GM18507 (cell line): Measurements from ENCODE around the gene KRTAP9-3.
A peak's percentile ranks its signal among the peaks of the same experiment; 100 is the strongest.
"Not testable (repeated sequence)": the region's sequence is repeated elsewhere in the genome, so short reads cannot be mapped to it uniquely, and the experiment has no call there.

Experiments used
- DNase-seq: peaks from one replicate; pipeline ENCODE4 v3.0.0; 2011; ENCODE audit warnings: low read depth; ENCODE audit not compliant: insufficient read length; ENCODE audit errors: extremely low spot score
- FAIRE-seq: peaks from 2 replicates; lab custom pipeline; 2011; peaks lifted over from hg19 to GRCh38; lab: Jason Lieb, UNC

KRTAP9-3 gene, protein sequence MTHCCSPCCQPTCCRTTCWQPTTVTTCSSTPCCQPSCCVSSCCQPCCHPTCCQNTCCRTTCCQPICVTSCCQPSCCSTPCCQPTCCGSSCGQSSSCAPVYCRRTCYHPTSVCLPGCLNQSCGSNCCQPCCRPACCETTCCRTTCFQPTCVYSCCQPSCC

DNA sequence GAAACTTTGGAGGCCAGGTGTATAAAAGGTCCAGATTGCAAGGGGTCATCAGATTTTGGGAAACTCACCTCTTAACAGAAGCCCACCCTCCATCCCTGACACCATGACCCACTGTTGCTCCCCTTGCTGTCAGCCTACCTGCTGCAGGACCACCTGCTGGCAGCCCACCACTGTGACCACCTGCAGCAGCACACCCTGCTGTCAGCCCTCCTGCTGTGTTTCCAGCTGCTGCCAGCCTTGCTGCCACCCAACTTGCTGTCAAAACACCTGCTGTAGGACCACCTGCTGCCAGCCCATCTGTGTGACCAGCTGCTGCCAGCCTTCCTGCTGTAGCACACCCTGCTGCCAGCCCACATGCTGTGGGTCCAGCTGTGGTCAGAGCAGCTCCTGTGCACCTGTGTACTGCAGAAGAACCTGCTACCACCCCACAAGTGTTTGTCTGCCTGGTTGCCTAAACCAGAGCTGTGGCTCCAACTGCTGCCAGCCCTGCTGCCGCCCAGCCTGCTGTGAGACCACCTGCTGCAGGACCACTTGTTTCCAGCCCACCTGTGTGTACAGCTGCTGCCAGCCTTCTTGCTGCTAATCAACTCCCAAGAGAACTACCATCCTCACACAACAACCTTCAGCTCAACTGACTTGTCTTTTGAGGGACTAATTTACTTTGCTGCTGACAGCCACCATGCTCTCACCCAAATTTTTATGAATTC lies at the start of gene KRTAP9-3:
TSS of gene KRTAP9-3 (plus strand) at position 51 of the 707 bp plus-strand sequence. CDS start at position 104, 53 bp downstream.
- not testable (repeated sequence) for DNase-seq, FAIRE-seq

DNA sequence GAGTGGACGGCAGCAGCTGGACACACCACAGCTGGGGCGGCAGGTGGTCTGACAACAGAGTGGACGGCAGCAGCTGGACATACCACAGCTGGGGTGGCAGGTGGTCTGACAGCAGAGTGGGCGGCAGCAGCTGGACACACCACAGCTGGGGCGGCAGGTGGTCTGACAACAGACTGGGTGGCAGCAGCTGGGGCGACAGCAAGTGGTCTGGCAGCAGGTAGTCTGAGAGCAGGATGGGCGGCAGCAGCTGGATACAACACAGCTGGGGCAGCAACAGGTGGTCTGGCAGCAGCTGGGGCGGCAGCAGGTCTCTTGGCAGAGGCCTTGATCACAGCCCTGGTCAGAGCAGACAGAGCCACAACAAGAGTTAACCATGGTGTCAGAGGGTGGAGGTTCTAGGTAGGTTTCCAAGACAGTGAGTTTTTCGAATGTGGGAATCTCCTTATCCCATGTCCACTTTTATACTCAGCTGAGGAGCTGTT lies 47.7 kb upstream of the KRTAP9-3 start, which contains the start of gene KRTAP4-1:
TSS of gene KRTAP4-1 (minus strand) at position 432 of the 482 bp plus-strand sequence. CDS start at position 375, 57 bp downstream.
- FAIRE-seq (no peak), DNase-seq (no peak)

DNA sequence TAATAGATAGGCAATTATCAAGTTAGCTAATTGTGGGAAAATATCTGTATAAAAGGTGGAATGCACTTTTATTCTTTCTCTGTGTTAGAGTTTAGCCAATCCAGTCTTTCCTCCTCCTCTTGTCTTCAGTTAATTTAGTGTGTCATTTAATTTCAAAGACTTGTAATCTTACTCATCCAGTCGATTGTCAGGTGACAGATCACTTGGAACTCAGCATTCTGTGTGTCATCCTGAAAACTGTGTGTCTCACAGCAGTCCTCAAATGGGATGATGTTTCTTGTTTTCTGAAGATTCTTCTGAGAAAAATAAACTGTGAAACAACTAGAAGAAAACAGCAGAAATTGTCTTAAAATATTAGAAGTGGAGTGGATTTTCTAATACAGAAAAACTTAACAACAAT lies 47.2 kb upstream of the KRTAP9-3 start:
- DNase-seq (no peak), FAIRE-seq (no peak)

DNA sequence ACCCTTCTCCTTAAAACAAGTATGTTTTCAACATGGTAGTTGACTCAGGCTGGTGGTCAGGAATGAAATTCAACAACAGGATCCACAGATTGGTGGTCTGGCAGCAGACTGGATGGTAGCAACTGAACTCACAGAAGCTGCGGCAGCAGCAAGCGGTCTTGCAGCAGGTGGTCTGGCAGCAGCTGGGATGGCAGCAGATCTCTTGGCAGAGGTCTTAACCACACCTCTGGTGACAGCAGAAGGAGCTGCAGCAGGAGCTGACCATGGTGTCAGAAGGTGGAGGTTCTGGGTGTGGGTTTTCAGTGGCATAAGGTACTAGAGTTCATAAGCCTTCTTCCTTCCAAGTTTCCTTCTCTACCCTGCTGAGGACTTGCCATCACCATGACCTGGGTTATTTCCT lies 45.4 kb upstream of the KRTAP9-3 start:
- DNase-seq (no peak), FAIRE-seq (no peak)

DNA sequence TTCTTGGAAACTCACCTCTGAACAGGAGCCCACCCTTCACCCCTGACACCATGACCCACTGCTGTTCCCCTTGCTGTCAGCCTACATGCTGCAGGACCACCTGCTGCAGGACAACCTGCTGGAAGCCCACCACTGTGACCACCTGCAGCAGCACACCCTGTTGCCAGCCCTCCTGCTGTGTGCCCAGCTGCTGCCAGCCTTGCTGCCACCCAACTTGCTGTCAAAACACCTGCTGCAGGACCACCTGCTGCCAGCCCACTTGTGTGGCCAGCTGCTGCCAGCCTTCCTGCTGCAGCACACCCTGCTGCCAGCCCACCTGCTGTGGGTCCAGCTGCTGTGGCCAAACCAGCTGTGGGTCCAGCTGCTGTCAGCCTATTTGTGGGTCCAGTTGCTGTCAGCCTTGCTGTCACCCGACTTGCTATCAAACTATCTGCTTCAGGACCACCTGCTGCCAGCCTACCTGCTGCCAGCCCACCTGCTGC lies 42.4 kb upstream of the KRTAP9-3 start, which contains the start of gene KRTAP9-1:
TSS of gene KRTAP9-1 (plus strand) at position 51 of the 482 bp plus-strand sequence. CDS start at position 51, 0 bp downstream.
- FAIRE-seq, result not testable (repeated sequence)

DNA sequence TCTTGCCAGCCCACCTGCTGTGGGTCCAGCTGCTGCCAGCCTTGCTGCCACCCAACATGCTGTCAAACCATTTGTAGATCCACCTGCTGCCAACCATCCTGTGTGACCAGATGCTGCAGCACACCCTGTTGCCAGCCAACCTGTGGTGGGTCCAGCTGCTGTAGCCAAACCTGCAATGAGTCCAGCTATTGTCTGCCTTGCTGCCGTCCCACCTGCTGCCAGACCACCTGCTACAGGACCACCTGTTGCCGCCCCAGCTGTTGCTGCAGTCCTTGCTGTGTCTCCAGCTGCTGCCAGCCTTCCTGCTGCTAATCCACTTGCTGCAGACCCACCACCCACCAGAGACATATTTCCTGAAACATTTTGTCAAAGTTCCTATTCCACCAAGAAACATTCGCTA lies 41.9 kb upstream of the KRTAP9-3 start:
- DNase-seq, result no peak
- no peak for FAIRE-seq

More for the DNA sequence above, 42.4 kb upstream of the KRTAP9-3 start, which contains the start of gene KRTAP9-1:
- not testable (repeated sequence) for DNase-seq

DNA sequence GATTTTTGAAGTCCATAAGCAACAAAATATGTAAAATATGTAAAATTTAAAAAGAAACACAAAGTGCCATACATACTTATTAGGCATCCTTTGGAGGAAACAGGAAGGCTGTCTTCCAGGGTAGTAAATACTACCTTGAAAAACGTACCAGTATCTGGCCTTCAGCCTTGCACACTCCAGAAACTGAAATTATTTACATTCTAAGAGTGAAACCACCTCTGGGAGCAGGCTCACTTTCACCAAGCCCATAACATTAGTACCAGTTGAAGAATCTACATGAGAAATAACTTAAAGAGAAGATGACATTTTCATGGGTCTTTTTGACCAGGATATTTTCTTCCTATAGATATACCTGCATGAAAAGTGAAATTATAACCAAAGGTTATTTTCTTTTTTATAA lies 36.2 kb upstream of the KRTAP9-3 start:
- peak; percentile 44 for FAIRE-seq

DNA sequence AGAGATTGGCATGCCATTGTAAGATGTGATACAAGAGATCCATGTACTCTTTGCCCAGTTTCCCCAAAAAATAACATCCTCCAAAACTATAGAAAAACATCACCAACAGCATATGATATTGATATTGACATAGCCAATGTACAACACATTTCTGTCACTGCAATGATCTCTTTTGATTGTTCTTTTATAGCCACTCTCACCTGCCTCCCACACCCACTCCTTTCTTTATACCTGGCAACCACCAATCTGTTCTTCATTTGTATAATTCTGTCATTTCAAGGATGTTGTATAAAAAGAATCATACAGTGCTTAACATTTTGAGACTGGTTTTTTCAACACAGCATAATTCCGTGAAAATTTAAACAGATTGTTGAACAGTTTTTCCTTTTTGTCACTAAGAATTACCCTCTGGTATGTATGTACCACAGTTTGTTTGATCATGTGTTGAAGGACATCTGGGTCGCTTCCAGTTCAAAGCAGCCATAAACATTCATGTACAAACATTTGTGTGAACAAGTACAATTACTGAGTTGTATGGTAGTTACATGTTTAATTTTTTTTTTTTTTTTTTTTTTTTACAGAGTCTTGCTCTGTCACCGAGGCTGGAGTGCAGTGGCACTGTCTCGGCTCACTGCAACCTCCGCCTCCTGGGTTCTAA lies 32.7 kb upstream of the KRTAP9-3 start:
- DNase-seq (no peak), FAIRE-seq (no peak)

More for the DNA sequence above, 36.2 kb upstream of the KRTAP9-3 start:
- DNase-seq, result no peak

DNA sequence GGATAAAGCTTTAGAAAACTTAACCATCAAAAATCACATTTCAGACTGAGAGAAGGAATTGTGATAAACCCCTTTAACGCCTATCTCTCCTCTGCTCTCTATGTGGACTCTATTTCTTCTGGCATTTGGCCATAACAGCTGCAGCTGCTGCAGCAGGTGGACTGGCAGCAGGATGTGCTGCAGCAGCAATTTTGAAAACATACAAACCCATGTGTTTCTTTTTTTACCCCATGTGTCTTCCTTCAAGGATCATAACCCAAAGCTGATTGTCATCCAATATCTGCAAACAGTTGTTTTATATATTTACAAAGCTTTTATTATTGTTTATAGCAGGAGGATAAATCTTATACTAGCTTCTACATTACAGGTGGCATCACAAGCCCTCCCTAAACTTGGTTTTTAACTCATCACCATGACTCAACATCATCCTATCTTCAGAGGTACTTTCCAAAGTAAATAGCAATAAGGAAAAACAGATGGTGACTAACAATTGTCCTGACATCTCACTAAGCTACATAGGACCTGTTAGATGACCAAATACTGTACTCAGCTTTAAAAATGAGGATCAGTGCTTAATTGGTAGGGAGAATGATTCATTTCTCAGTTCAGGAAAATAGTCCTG lies 20.3 kb upstream of the KRTAP9-3 start:
- no peak for FAIRE-seq
- no peak for DNase-seq

DNA sequence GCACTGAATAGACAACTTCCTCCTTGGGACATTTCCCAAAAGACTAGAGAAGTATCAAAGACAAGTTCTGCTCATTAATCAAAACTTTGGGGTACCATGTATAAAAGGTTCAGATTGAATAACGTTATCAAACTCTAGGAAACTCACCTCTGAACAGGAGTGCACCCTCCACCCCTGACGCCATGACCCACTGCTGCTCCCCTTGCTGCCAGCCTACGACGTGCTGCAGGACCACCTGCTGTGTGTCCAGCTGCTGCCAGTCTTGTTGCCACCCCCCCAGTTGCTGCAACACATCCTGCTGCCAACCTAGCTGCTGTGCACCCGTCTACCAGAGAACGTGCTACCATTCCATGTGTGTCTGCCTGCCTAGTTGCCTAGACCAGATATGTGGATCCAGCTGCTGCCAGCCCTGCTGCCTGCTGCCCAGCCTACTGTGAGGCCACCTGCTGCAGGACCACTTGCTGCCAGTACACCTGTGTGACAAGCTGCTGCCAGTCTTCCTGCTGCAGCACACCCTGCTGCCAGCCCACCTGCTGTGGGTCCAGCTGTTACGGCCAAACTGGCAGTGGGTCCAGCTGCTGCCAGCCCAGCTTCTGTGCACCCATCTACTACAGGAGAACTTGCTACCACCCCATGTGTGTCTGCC lies 19.6 kb upstream of the KRTAP9-3 start:
- FAIRE-seq, result no peak
- no peak for DNase-seq

DNA sequence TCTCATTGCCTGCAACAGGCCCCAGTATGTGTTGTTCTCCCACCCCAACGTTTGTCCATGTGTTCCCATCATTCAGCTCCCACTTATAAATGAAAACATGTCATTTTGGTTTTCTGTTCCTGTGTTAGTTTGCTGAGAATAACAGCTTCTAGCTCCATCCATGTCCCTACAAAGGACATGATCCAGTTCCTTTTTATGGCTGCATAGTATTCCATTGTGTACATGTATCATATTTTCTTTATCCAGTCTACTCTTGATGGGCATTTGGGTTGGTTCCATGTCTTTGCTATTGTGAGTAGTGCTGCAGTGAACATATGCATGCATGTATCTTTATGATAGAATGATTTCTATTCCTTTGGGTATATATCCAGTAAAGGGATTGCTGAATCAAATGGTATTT lies 16.6 kb upstream of the KRTAP9-3 start:
- DNase-seq, result no peak
- FAIRE-seq, result no peak

DNA sequence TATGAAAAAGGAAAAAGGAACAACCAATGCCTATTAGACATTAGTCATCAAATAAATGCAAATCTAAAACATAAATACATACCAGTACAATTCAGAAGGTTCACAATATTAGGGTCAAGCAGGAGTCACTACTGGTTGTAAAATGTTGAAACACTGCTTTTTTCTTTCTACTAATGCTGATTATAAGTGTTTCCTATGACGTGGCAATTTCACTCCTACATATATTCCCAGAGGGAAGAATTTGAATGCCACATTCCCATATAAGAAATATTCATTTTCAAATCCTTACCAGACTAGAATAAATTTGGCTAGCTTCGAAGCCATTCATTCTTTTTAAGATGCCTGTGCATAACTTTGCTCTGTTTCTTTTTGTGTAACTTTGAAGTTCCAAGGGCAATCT lies 8.4 kb upstream of the KRTAP9-3 start:
- no peak for FAIRE-seq
- no peak for DNase-seq

DNA sequence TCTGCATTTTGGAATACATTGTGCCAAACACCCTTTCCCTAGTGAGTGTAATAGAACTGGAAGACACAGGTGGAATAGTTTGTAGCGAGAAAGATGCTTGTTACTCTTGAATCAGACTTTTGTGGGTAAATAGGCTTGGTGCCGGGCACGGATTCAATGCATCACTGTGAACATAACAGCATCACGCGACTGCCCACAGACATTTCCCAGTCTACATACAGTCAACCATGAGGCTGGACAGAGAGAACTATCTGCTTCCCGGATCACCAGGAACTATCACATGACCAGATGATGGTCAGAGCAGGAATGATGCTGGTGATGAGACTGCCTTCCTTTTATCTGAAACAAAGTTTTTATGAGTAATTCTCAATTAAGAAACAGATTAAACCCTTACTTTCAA lies 6.2 kb upstream of the KRTAP9-3 start:
- FAIRE-seq (no peak), DNase-seq (no peak)

DNA sequence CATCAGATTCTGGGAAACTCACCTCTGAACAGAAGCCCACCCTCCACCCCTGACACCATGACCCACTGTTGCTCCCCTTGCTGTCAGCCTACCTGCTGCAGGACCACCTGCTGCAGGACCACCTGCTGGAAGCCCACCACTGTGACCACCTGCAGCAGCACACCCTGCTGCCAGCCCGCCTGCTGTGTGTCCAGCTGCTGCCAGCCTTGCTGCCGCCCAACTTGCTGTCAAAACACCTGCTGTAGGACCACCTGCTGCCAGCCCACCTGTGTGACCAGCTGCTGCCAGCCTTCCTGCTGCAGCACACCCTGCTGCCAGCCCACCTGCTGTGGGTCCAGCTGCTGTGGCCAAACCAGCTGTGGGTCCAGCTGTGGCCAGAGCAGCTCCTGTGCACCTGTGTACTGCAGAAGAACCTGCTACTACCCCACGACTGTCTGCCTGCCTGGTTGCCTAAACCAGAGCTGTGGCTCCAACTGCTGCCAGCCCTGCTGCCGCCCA lies 5.6 kb upstream of the KRTAP9-3 start, which contains the start of gene KRTAP9-2:
TSS of gene KRTAP9-2 (plus strand) at position 51 of the 498 bp plus-strand sequence. CDS start at position 58, 7 bp downstream.
- DNase-seq, FAIRE-seq: not testable (repeated sequence)

DNA sequence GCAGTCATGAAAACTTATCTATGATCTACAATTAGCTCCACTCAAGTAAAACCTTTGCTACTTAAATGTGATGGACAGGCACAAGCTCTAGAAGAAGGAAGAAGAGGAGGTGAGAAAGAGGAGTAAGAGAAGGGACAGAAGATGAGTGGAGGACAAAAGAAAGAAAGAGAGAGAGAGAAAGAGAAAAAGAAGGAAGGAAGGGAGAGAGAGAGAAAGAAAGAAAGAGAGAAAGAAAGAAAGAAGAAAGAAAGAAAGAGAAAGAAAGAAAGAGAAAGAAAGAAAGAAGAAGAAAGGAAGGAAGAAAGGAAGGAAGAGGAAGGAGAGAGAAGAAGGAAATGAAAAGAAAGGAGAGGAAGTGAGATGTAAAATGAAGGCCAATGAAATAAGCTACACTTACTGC lies 2.2 kb upstream of the KRTAP9-3 start:
- FAIRE-seq, result no peak

DNA sequence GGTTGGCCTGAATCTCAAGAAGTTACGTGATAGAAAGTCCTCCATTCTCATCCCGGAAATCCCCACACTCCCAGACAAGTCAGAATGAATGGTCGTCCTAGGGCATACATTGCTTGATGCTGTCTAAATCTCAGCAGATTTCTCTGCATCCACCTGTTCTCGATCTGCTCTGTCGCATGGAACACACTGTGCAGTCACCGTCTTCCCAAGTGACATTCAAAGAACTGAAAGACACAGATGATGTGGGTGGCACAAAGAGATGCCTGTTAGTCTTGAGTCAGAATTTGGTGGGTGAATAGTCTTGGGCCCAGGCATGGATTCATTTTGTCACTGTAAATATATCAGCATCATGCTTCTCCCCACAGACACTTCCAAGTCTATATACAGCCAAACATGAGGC lies 518 bp upstream of the KRTAP9-3 start:
- FAIRE-seq, result no peak

More for the DNA sequence above, 2.2 kb upstream of the KRTAP9-3 start:
- no peak for DNase-seq

DNA sequence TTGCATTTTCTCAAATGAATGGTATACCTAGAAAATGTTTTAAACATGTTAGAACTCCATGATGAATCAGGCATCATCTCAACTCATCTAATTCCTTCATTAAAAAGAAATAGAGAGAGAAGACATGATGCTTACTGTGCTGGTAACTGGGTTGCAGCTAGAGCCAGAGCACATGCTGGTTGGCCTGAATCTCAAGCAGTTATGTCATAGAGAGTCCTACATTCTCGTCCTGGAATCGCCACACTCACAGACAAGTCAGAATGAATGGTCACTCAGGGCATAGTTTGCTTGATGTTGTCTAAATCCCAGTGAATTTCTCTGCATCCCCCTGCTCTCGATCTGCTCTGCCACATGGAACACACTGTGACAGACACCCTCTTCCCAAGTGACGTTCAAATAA lies 4.9 kb downstream of the KRTAP9-3 start:
- not testable (repeated sequence) for FAIRE-seq, DNase-seq

More for the DNA sequence above, 518 bp upstream of the KRTAP9-3 start:
- no peak for DNase-seq

DNA sequence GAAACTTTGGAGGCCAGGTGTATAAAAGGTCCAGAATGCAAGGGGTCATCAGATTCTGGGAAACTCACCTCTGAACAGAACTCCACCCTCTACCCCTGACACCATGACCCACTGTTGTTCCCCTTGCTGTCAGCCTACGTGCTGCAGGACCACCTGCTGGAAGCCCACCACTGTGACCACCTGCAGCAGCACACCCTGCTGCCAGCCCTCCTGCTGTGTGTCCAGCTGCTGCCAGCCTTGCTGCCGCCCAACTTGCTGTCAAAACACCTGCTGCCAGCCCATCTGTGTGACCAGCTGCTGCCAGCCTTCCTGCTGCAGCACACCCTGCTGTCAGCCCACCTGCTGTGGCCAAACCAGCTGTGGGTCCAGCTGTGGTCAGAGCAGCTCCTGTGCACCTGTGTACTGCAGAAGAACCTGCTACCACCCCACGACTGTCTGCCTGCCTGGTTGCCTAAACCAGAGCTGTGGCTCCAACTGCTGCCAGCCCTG lies 5.7 kb downstream of the KRTAP9-3 start, which contains the start of gene KRTAP9-8:
TSS of gene KRTAP9-8 (plus strand) at position 51 of the 489 bp plus-strand sequence. CDS start at position 104, 53 bp downstream.
- DNase-seq, FAIRE-seq: not testable (repeated sequence)
